WTC11 (cell line): ENCODE measurements around the gene ZNF483. TPM values are rescaled to one million over a fixed set of nuclear protein-coding genes. Genes with fewer than 3 reads are reported as not detected.

Source experiments
- ATAC-seq: fragments of 200-7000 bp; cut with Tn5 transposase; 2 replicates; pipeline ENCODE4 v1.10.0; 2021; ENCODE audit warnings: mild to moderate bottlenecking, moderate library complexity
- CTCF ChIA-PET: fragments of 300-600 bp; sonication (Branson Sonifier 250); formaldehyde crosslinking; loops from one replicate; lab custom pipeline; 2021; ENCODE audit warnings: antibody characterized with exemption; lab: Charles Lee
- POLR2A ChIA-PET: fragments of 350-600 bp; sonication (Branson Sonifier 250); formaldehyde crosslinking; loops from one replicate; lab custom pipeline; 2021; ENCODE audit warnings: antibody characterized with exemption; lab: Charles Lee
- DNase-seq: peaks from one replicate; pipeline ENCODE4 v3.0.0; 2021; ENCODE audit warnings: low spot score
- H3K27ac Mint-ChIP-seq: 2 replicates; pipeline ENCODE4 v1.8.0; 2021; ENCODE audit warnings: mixed read lengths
- H3K27me3 Mint-ChIP-seq: 2 replicates; pipeline ENCODE4 v1.8.0; 2021; ENCODE audit warnings: low read depth, mild to moderate bottlenecking, moderate library complexity, mixed read lengths
- H3K36me3 Mint-ChIP-seq: 2 replicates; pipeline ENCODE4 v1.8.0; 2021; ENCODE audit warnings: mixed read lengths
- H3K4me1 Mint-ChIP-seq: 2 replicates; pipeline ENCODE4 v1.8.0; 2022; ENCODE audit warnings: mixed read lengths
- H3K4me3 Mint-ChIP-seq: 2 replicates; pipeline ENCODE4 v1.8.0; 2021; ENCODE audit warnings: mild to moderate bottlenecking, moderate library complexity, mixed read lengths
- H3K9me3 Mint-ChIP-seq: 2 replicates; pipeline ENCODE4 v1.8.0; 2021; ENCODE audit warnings: mixed read lengths
- ARID4B ChIP-seq: sonication (generic); formaldehyde crosslinking; IDR thresholded peaks from 2 replicates; pipeline ENCODE4 v1.8.0; 2023; ENCODE audit warnings: missing genetic modification reagents, mild to moderate bottlenecking, borderline replicate concordance
- ELF4 ChIP-seq: sonication (generic); formaldehyde crosslinking; IDR thresholded peaks from 2 replicates; pipeline ENCODE4 v1.8.1; 2022; ENCODE audit warnings: low read depth, mild to moderate bottlenecking, moderate library complexity, missing genetic modification reagents
- IRF1 ChIP-seq: sonication (generic); formaldehyde crosslinking; IDR thresholded peaks from 2 replicates; pipeline ENCODE4 v1.8.0; 2023; ENCODE audit warnings: missing genetic modification reagents
- NFYB ChIP-seq: sonication (generic); formaldehyde crosslinking; conservative IDR thresholded peaks from 2 replicates; pipeline ENCODE4 v1.8.0; 2022; ENCODE audit warnings: low read depth, missing genetic modification reagents
- ZBTB43 ChIP-seq: sonication (generic); formaldehyde crosslinking; IDR thresholded peaks from 2 replicates; pipeline ENCODE4 v1.8.1; 2023; ENCODE audit warnings: mild to moderate bottlenecking, missing genetic modification reagents
- ZNF138 ChIP-seq: sonication (generic); formaldehyde crosslinking; conservative IDR thresholded peaks from 2 replicates; pipeline ENCODE4 v1.8.1; 2022; ENCODE audit warnings: mild to moderate bottlenecking, moderate library complexity, missing genetic modification reagents
- ZNF219 ChIP-seq: sonication (generic); formaldehyde crosslinking; IDR thresholded peaks from 2 replicates; pipeline ENCODE4 v1.8.0; 2023; ENCODE audit warnings: missing genetic modification reagents, mild to moderate bottlenecking, borderline replicate concordance
- total RNA-seq: library from RNA; stranded (reverse); gene quantifications from 3 replicates; pipeline ENCODE4 v1.2.3, GENCODE V29; 2021
- TF ChIP-seq, protein P1 (sequence below): sonication (generic); formaldehyde crosslinking; IDR thresholded peaks from 2 replicates; pipeline ENCODE4 v1.8.1; 2022; ENCODE audit warnings: mild to moderate bottlenecking, missing genetic modification reagents, moderate library complexity, borderline replicate concordance
- TF ChIP-seq, protein P2 (sequence below): sonication (generic); formaldehyde crosslinking; IDR thresholded peaks from 2 replicates; pipeline ENCODE4 v1.8.0; 2022; ENCODE audit warnings: mild to moderate bottlenecking, missing genetic modification reagents
- TF ChIP-seq, protein P3 (sequence below): fragments of 250-450 bp; sonication (Bioruptor Pico); IDR thresholded peaks from 2 replicates; pipeline ENCODE4 v1.8.0; 2021; ENCODE audit warnings: mild to moderate bottlenecking
- TF ChIP-seq, protein P4 (sequence below): sonication (generic); formaldehyde crosslinking; IDR thresholded peaks from 2 replicates; pipeline ENCODE4 v1.8.1; 2023; ENCODE audit warnings: mild to moderate bottlenecking, moderate library complexity, missing genetic modification reagents

ZNF483 gene
- total RNA-seq, 1 experiment from 2014 or later, result 77.4 TPM

- H3K27me3 Mint-ChIP-seq, result no peaks in the 10 kb centered on the region; the same call in 1 of the 2 replicates
- CTCF ChIA-PET, result no interaction called here
Observed at GRCh38 chr9:111514967-111515366, 10.0 kb upstream of the ZNF483 start.

More at GRCh38 chr9:111514967-111515366, 10.0 kb upstream of the ZNF483 start:
- DNase-seq (no peak), ATAC-seq (no peak)
- POLR2A ChIA-PET, result no interaction called here
- Mint-ChIP-seq H3K27ac (no peak overlapping the region; the same call in 1 of the 2 replicates), H3K4me3 (no peak overlapping the region), H3K36me3 (peaks cover 25% of the 10 kb centered on the region)
- TF ChIP-seq, protein P1, sequence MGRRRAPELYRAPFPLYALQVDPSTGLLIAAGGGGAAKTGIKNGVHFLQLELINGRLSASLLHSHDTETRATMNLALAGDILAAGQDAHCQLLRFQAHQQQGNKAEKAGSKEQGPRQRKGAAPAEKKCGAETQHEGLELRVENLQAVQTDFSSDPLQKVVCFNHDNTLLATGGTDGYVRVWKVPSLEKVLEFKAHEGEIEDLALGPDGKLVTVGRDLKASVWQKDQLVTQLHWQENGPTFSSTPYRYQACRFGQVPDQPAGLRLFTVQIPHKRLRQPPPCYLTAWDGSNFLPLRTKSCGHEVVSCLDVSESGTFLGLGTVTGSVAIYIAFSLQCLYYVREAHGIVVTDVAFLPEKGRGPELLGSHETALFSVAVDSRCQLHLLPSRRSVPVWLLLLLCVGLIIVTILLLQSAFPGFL, result no peak
- TF ChIP-seq ARID4B (CRISPR knock-in tag) (no peak), ZNF219 (CRISPR knock-in tag) (no peak), ELF4 (CRISPR knock-in tag) (no peak), IRF1 (no peak), ZNF138 (CRISPR knock-in tag) (no peak), NFYB (CRISPR knock-in tag) (no peak), ZBTB43 (no peak)
- TF ChIP-seq, protein P2, sequence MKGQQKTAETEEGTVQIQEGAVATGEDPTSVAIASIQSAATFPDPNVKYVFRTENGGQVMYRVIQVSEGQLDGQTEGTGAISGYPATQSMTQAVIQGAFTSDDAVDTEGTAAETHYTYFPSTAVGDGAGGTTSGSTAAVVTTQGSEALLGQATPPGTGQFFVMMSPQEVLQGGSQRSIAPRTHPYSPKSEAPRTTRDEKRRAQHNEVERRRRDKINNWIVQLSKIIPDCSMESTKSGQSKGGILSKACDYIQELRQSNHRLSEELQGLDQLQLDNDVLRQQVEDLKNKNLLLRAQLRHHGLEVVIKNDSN, result no peak
- TF ChIP-seq, protein P3, sequence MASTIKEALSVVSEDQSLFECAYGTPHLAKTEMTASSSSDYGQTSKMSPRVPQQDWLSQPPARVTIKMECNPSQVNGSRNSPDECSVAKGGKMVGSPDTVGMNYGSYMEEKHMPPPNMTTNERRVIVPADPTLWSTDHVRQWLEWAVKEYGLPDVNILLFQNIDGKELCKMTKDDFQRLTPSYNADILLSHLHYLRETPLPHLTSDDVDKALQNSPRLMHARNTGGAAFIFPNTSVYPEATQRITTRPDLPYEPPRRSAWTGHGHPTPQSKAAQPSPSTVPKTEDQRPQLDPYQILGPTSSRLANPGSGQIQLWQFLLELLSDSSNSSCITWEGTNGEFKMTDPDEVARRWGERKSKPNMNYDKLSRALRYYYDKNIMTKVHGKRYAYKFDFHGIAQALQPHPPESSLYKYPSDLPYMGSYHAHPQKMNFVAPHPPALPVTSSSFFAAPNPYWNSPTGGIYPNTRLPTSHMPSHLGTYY (CRISPR knock-in tag), result no peak
- TF ChIP-seq, protein P4, sequence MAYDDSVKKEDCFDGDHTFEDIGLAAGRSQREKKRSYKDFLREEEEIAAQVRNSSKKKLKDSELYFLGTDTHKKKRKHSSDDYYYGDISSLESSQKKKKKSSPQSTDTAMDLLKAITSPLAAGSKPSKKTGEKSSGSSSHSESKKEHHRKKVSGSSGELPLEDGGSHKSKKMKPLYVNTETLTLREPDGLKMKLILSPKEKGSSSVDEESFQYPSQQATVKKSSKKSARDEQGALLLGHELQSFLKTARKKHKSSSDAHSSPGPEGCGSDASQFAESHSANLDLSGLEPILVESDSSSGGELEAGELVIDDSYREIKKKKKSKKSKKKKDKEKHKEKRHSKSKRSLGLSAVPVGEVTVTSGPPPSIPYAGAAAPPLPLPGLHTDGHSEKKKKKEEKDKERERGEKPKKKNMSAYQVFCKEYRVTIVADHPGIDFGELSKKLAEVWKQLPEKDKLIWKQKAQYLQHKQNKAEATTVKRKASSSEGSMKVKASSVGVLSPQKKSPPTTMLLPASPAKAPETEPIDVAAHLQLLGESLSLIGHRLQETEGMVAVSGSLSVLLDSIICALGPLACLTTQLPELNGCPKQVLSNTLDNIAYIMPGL (CRISPR knock-in tag), result no peak
- TF ChIP-seq, all 79 proteins: peak for 0
- peaks cover 28% of the 10 kb centered on the region for H3K9me3 Mint-ChIP-seq
- peaks cover 11% of the 10 kb centered on the region for H3K4me1 Mint-ChIP-seq
